OCI-M1 (cell line): Measurements from ENCODE around the gene TMEM134.

Experiments
- DNase-seq: peaks from one replicate; lab custom pipeline; 2025; lab: John Stamatoyannopoulos, UW

TMEM134 gene

DNA sequence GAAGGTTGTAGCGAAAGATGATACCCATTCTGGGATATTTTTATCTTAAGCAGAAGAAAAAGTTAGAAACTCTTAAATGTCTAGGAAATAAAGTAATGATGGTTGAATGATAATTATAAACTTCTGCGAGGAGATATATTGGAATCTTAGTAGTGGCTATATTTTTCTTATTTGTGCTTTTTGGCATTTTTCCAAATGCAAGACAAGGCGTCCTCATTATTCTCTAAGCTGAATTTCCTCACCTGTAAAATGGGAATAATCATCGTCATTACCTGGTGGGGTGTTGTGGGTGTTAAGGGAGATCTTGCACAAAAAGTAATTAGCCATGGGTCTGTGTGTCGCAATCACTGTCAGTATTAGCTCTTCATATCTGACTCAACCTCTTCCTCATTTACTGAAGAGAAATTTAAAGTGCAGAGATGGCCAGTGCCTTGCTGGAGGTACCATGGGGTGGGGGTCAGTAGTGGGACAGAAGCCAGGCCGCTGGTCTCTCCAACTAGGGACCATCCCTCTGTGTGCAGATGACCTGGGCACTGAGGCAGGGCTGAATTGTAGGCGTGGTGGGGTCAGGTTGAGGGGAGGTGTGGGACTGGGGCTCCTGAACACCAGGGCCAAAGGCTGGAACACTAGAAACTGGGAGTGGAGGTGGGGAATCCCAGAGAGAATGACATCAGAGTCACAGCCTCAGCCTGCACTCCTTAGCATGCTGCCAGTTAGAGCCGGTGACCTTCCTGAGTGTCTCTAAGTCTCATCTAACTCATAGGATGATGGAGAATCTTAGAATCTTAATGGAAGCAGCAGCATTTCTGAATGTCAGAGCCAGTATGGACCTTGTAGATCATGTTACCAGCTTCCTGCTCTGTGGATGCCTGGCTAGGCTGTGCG is 32.0 kb upstream of the TMEM134 start:
- peak; percentile 19 for DNase-seq

DNA sequence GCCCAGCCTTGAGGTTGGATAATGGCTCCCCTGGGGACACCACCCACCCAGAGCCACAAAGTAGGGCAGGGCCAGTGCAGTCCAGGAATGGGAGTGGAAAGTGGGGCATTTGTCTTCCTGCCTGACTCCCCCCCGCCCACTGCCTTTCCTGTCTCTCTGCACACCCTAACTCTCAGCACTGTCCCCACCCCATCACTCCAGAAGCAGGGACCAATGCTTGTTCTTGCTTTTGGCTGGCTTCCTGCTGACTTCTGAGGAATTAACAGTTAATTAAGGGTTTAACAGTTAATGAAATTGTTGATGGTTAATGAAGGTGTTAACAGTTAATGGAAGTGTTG is 31.4 kb upstream of the TMEM134 start:
- DNase-seq: no peak

DNA sequence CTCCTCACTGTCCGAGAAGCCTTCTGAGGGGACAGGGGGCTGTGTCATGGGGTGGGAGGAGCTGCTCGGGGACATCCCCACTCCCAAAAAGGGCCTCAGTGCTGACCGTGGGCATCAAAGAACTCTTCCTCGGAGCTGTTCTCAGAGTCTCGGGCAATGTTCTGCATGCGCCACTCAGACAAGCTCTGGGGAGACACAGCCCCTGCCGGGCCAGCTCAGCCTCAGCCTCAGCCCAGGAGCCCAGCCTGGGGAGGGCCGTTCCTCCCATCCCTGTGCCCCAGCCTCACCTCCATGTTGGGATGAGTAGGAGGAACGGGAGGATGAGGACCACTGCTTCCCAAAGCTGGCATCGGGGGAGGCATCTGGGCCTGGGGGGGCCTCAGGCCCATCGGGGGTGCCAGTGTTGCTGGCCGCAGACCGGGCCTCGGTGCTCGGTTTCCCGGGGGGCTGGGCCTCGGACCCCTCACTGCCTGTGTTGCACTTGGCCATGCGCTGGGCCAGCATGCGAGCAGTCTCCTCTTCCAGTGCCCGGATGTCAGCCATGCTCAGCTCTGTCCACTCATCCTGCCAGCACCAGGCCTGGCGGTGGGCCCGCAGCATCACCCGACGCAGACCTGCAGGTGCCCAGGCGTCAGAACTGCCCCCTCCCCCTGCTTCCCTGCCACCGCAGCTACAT is 30.9 kb upstream of the TMEM134 start:
- DNase-seq: no peak

DNA sequence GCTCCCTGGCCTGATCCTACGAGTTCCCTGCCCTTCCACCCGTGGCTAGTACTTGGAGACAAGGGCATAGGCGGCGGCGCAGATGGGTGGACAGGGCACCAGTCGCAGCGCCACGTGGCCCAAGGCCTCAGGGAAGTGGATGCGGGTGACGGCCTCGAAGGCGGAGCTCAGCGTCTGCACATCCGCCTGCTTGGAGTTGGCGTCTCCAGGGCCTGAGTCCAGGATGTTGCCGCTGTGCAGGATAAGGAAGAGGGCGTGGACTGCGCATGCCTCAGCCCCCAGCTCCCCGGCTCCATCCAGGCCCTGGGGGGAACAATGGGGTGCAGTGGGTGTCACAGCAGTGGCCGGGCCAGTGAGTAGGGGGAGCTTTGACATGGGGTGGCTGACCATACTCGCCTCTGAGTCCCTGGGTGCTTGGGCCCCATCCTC is 29.5 kb upstream of the TMEM134 start:
- DNase-seq: no peak

DNA sequence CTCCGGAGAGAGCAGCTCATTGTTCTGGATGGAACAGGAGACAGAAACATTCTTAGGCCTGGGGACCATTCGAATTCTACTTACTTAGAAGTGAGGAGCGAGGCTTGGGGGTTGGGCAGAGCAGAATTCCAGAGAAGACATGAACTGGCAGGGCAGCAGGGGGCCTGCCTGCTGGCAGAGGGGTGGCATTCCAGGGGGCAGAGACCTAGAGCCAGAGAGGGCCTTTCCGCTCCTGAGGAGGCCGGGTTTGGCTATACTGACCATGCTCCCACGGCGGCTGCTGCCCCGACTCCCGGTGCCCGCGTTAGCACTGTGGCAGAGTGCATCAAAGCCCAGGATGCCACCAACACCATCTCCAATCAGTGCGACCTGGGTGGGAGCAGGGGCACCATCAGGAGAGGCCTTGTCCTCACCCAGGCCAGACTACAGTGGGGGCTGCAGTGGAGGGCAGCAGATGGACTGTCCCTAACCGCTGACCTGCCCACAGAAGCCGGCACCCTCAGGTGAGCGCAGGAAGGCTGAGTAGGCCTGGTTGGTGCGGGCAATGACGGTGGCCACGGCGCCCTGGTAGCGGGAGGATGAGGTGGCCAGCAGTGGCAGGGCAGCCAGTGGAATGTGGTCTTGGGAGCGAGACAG is 28.7 kb upstream of the TMEM134 start:
- no peak for DNase-seq

DNA sequence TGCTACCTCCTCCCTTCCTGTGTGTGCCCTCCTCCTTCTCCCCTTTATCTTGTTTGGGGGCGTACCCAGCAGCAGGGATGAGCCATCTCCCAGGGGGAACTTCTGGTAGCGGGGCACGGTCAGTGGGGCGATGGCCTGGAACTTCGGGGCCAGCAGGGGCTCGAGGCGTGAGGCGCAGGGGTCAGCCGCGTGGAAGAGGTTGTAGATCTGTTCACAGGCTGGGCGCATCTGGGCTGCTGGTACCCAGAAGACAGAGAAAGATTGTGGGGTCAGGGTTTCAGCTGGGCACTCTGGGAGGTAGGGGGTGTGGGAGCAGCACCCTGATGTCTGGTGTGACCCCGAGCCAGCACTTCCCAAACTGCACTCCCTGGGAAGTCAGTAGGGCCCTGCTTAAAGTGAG is 27.1 kb upstream of the TMEM134 start:
- DNase-seq: no peak

DNA sequence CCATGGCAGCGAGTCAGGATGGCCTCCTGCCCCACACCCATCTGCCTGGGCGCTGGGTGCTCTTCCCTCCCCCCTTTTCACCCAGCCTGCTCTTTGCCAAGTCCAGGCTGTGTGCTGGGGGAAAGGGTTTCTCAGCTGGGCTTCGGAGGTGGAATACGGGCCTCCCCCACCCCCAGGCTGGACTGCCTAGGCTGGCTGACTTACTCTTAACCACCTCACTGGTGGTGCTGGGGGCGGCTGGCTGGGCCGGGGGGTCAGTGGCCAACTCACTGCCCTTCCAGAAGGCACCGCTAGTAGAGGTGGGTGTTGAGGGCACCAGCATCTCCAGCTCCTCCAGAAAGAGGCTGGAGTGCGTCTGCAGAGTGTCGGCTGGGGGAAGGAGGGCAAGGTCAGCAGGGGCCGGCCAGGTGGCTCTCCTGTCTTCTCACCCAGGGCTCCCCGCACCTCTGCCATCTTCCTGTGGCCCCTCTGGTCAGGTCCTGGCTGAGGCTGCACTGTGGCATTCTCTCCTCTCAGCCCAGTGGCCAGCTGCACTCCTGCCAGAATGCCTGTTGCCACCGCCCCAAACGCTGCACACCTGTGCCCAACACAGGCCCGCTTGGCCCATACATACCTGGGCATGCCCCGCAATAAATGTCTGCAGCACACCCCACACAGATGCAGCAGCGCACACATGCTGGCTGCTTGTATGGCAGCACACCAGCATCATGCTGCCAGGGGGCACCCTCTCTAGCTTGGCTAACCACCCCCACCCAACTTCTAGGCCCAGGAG is 26.4 kb upstream of the TMEM134 start:
- DNase-seq: no peak

DNA sequence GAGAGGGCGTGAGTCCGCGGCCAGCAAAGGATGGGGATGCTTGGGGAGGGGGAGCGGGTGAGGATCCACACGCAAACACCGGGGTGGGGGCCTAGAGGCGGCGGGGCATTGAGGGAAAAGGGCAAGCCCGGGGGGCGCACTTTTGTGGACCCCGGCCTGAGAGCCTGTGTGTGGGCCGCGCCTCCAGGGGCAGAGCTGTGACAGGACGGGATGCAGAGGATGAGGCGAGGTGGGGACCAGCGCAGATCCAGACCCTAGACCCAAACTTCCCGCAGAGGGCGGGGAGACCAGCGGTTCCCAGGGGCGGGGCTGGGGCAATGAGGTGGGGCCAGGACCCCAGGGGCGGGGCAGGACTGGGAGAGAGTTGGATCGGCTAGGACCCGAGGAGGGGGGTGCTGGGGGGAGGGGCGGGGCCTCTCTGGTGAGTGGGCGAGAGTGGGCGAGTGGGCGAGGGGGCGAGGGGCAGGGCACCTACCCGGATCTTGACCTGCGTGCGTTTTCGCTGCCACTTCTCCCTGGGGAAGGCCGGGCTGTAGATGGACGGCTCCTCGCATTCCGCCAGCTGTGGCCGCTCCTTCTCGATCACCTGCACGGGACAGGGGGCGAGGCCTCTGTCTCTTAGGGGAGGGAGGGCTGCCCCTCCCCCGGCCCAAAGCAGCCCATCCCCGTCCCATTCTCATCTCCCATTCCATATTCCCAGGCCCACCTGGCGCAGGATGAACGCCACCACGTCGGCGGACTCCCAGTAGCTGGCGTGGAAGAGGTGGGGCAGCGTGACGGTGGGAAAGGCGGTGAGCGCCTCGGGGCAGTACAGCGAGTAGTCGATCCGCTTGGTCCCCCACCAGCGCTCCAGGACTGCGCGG is 25.6 kb upstream of the TMEM134 start:
- DNase-seq: no peak

DNA sequence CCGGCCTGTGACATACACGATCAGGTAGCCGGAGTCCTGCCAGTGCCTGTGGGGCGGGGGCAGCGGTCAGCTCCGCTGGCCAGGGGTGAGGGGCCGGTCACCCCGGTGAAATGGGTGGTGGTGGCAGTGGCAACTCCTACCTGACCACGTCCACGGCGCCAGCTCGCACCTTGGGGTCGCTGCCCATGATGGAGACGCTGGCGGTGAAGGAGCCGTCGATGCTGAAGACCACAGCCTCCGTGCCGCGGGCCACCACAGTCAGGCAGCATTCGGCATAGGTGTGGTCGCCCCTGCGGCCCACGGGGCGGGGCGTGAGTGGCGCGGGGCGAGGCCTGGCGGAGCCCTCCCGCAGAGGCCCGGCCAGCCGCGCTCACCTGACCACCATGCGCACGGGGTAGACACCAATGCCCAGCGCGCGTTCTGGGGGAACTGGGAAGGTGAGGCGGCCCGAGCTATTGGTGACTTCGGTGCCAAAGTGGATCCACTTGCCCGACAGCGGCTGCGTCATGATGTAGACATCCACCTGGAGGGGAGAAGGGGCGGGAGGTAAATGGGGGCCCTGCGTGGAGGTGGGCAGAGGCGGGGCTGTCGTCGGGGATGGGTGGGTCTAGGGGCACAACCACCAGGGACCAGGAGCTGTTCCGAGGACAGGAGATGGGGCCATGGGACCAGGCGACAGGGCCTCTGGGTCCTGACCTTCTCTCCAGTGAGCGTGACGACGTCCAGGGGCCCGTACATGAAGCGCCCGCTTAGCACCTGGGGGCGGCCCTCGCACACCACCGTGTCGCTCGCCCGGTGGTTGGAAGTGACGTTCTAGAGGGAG is 24.7 kb upstream of the TMEM134 start:
- no peak for DNase-seq

DNA sequence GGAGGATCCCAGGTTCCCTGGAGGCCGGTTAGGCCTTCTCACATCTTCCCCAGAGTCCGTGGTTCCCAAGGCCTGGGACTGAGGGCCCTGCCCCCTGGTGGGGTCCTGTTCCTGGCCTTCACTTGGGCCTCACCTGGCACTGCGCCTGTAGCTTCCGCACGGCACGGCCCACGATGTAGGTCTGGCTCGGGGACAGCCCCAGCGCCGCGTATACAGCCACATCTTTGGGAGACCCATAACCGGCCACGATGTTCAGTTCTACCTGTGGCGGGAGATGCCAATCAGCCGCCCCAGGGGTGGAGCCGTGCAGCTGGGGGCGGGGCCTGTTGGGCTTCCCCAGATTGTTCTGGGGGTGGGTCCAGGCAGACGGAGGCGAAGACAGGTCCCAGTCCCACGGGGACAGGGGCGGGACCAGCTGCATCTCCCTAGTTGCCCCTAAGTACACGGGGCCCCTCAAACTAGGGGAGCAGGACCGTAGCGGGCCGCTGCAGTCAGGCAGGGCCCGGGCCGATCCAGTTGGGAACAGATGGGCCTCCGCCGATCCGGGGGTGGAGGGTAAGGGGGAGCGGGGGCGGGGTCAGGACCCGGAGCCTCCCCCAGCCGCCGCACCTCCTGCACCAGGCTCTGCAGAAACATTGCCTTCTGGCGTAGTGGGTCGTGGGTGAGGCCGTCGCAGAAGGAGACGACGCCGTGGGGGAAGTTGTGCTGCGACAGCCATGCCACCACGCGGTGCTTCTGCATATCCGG is 23.9 kb upstream of the TMEM134 start:
- no peak for DNase-seq

DNA sequence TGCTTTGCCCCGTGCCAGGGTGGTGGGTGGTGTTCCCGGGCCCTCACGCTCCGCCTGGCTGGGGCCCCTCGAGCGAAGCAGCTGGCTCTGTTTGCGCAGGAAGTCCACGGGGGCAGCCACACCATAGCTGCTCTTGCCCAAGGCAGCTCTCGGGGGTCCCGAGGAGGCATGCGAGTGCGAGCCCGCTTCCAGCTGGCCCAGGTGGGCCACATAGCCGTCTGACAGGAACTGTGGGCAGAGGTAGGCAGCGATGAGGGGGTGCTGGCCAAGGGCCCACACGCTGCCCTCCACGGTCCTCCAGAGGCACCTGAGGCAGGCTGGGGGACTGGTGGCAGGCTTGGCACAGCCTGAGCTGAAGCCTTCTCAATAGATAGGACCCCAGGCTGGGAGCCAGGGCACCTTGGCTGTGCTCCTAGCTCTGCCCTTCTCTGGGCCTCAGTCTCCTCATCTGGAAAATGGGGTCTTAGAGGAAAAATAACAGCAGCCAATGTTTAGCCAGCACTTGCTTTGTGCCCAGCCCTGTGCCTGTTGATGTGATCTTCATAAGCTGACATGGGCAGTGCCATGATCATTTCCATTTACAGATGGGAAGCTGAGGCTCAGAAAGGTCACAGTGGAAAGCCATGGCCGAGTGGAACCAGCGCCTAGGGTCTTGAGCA is 23.1 kb upstream of the TMEM134 start:
- DNase-seq: no peak

DNA sequence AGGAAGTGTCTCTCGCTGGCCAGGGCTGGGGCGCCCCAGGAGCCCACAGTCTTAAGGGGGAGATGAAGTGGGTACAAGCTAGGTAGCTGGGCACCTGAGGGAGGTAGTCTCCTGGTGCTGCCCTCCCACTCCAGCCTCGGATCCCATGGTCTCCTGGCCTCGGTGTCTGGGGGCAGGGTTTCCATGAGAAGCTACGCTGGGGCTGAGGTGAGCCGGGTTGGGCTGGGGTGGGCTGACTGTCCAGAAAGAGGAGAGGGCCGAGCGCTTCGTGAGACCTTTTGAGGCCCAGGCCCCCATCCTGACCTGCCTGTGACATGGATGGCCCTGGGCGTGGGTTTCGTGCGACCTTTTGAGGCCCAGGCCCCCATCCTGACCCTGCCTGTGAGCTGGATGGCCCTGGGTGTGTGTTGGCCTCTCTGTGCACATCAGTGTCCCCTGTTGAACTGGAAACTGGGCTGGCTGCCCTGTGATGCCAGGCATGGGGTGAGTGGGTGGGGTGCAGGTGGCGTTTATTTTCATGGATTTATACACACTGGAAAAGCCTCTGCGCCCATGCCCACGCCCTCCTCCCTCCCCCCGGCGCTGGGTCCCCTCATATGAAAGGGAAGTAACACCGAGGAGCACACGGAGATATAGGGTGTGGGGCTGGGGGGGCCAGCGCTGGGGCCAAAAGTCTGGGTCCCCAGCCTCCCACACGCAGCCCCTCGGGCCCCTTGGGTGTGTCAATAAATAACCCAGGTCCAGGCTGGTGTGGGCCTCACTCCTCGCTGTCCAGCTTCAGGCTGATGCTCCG is 22.4 kb upstream of the TMEM134 start:
- DNase-seq: no peak

DNA sequence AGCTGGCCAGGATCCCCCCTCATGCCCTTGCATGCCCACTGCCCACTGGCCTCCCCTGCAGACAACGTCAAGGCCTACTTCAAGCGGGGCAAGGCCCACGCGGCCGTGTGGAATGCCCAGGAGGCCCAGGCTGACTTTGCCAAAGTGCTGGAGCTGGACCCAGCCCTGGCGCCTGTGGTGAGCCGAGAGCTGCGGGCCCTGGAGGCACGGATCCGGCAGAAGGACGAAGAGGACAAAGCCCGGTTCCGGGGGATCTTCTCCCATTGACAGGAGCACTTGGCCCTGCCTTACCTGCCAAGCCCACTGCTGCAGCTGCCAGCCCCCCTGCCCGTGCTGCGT is 21.6 kb upstream of the TMEM134 start:
- DNase-seq: no peak

DNA sequence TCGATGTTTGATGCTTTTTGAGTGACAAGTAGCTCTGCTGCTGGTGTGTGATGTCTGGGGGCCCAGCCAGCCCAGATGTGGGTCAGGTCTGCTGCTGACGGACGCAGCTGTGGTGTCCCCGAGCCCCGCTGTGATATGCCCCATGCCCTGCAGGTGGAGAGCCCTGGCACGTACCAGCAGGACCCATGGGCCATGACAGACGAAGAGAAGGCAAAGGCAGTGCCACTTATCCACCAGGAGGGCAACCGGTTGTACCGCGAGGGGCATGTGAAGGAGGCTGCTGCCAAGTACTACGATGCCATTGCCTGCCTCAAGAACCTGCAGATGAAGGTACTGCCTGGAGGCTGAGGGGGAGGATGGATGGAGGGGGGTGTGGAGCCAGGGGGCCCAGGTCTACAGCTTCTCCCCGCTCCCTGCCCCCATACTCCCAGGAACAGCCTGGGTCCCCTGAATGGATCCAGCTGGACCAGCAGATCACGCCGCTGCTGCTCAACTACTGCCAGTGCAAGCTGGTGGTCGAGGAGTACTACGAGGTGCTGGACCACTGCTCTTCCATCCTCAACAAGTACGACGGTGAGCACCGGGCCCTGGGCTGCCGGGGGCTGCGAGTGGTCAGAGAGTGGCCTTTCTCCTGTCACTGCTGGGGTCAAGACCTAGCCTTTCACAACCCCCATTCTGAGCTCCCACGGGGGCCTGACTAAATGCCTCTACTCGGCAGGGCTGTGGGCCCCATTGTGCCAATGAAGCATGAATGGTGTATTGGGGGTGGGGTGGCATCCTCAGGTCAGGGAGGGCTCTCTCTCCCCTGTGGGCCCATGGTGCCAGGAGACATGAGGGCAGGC is 21.1 kb upstream of the TMEM134 start:
- DNase-seq: no peak

DNA sequence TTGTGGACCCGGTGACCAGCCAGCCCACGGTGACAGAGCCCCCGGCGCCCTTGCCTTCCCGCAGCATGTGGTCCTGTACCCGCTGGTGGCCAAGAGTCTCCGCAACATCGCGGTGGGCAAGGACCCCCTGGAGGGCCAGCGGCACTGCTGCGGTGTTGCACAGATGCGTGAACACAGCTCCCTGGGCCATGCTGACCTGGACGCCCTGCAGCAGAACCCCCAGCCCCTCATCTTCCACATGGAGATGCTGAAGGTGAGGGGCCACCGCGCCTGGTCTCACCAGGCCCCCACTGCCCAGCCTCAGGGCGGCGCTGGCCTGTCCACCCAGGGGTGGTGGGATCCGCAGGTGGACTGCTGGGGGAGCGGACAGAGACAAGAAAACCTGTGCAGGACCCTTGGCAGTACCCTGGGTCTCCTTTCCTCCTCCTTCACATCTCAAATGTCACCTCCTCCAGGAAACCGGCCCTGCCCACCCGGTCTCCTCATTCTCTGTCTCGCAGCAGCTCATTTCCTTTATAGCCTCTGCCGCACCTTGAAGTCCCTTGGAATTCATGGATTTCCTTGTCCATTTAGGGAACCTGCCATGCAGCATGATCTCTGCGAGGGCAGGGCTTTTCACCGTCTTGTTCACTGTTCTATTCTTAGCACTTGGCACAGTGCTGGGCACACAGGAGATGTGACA is 20.3 kb upstream of the TMEM134 start:
- no peak for DNase-seq

DNA sequence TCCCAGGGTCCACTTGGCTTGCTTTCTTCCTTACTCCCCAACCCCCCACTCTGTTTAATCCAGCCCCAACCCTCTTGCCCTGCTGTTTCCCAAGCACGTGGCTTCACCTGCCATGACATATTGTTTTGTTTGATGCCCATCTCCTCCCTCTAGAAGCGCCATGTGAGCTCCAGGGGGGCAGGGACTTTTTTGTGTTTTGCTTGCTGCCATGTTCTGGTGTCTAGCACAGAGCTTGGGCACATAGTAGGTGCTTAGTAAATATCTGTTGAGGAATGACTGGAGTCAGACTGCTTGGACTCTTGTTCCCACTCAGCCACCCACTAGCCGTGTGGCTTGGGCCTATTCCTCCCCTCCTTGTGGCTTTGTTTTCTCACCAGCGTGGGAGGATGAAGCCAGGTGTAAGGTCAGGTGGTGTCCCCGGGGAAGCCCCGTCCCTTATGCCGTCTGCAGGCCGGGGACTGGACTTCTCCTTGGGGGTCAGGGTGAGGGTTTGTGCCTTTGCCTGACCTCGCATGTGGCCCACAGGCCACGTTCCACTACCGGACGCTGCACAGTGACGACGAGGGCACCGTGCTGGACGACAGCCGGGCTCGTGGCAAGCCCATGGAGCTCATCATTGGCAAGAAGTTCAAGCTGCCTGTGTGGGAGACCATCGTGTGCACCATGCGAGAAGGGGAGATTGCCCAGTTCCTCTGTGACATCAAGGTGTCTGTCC is 17.6 kb upstream of the TMEM134 start:
- no peak for DNase-seq
